Occipital lobe (tissue), 2 donors: ENCODE data around the gene SKIC2. TPM values are rescaled to one million over a fixed set of nuclear protein-coding genes. Genes with fewer than 3 reads are reported as not detected.
"Not testable (repeated sequence)": the region's sequence is repeated elsewhere in the genome, so short reads cannot be mapped to it uniquely, and the experiment has no call there.

Source experiments
- DNase-seq: peaks from one replicate; lab custom pipeline; 2025; lab: John Stamatoyannopoulos, UW
- total RNA-seq: library from RNA; depleted of rRNA; stranded (reverse); fragments of >200 nt; gene quantifications from one replicate; pipeline ENCODE4 v1.2.3, GENCODE V29; 2014

The SKIC2 gene
- total RNA-seq, 1 donor from 2014 or later: 27.6 TPM

DNA sequence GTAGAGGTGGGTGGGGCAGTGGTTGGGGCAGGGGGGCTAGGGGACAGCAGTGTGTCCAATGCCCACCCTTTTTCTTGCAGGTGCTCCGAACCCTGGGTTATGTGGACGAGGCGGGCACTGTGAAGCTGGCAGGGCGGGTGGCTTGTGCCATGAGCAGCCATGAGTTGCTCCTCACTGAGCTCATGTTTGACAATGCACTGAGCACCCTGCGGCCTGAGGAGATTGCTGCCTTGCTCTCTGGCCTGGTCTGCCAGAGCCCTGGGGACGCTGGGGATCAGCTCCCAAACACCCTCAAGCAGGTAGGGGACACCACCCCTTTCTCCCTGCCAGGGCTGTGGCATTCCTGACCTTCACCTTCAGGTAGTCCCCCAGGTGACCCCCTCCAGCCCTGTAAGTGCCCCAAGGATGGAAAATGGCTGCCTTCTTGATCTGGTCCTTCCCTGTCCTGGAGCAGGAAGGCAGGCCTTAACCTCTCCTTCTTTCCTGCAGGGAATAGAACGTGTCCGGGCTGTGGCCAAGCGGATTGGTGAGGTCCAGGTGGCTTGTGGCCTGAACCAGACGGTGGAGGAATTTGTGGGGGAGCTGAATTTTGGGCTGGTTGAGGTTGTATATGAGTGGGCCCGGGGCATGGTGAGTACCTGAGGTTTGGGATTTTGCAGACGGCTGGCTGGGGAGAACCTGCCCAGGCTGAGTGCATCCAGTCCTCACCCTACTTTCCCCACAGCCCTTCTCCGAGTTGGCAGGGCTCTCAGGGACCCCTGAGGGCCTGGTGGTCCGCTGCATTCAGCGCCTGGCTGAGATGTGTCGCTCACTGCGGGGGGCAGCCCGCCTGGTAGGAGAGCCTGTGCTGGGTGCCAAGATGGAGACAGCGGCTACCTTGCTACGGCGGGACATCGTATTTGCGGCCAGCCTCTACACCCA, 10.1 kb downstream of the SKIC2 start:
- DNase-seq: no peak

DNA sequence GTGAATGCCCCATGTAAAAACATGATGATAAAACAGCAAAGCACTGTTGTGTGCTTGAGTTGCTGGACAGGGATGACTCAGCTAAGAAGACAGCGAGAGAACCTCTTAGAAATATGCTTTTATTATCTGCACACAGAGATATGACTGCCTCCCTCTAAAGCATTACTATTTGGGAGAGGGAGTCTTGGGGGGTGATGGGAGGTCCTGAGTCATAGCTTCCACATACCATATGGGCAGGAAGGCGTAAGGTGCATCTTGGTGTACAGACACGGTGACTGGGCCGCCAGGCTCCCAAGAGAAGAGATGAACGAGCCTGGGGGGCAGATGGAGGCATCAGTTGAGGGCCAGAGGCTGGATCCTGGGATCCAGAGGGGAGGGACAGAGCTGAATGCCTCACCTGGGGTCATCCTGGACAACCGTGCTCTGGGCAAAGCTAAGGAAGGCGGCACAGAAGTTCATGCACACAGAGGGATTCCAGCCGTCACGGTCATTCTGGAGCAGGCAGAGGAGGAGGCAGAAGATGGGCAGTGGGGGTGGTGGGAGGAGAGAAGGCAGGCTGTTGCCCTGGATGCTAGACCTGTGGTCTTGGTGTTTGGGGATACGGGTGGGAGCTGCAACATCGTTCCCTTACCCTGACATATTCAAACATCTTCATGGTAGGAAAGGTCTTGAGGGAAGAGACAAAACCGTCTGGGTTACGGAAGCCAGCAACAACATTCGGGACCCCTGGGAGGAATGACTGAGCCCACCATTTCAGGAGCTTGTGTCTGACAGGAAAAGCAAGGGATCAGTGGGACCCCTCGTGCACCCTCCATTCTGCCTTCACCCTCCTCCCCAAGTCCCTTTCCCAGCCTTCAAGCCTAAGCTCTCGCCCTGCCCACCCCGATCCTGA, 11.0 kb downstream of the SKIC2 start:
- no peak for DNase-seq

- DNase-seq: no peak
These were observed 11.8 kb downstream of the SKIC2 start for GRCh38 chr6:31970604-31971271.

- DNase-seq: no peak
These were observed 12.5 kb downstream of the SKIC2 start for GRCh38 chr6:31971279-31971992.

GRCh38 chr6:31971993-31972708, 13.2 kb downstream of the SKIC2 start, which contains the start of gene DXO:
DXO (minus strand) TSS chr6:31972138; CDS start chr6:31971675, 463 bp downstream.
- peak; percentile 94 for DNase-seq

- DNase-seq: no peak
These were observed 13.9 kb downstream of the SKIC2 start for GRCh38 chr6:31972709-31973350.

GRCh38 chr6:31976065-31976464, 17.1 kb downstream of the SKIC2 start:
- not testable (repeated sequence) for DNase-seq

GRCh38 chr6:31977816-31978431, 18.9 kb downstream of the SKIC2 start:
- DNase-seq: no peak

DNA sequence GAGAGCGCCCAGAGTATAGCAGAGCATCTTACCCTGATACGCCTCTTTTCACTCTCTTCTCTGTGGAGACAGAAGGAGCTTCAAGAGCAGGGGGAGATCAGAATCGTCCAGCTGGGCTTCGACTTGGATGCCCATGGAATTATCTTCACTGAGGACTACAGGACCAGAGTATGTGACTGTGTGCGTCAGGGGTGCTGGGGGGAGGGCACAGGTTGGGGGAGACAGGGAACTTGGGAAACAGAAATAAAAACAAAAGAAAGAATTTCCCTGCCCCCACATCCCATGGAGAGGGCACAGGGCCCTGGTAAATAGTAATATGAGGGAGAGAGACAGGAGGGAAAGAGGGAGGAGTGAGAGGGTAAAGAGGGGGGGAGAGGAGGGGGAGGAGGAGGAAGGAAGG, 19.9 kb downstream of the SKIC2 start:
- DNase-seq: no peak

- no peak for DNase-seq
These were observed 20.4 kb downstream of the SKIC2 start for GRCh38 chr6:31979238-31979898.

- DNase-seq: not testable (repeated sequence)
These were observed 21.4 kb downstream of the SKIC2 start for GRCh38 chr6:31980195-31980876.

DNA sequence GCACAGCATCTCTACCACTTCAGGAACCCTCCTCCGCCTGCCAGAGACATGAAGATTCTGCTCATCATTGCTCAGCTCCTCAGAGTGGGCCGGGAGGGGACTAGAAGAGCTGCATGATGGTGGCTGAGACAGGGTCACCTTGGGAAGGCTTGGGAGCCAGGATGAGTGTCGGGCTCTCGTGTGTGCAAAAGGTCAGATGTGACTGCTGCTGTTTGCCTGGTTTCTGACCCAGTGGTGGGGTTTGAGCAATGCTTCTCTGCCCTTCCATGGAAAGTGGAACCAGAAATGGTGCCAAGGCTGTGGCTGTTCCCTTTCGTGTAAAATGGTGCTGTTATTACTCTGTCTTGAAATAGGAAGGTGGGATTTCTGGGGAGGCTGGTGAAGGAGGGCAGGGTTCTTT, 22.0 kb downstream of the SKIC2 start:
- DNase-seq: not testable (repeated sequence)

GRCh38 chr6:31981744-31982143, 22.8 kb downstream of the SKIC2 start, which contains the start of gene C4A:
C4A (plus strand) TSS chr6:31982057; CDS start chr6:31982108, 51 bp downstream.
- not testable (repeated sequence) for DNase-seq

GRCh38 chr6:31989363-31989762, 30.4 kb downstream of the SKIC2 start:
- not testable (repeated sequence) for DNase-seq

DNA sequence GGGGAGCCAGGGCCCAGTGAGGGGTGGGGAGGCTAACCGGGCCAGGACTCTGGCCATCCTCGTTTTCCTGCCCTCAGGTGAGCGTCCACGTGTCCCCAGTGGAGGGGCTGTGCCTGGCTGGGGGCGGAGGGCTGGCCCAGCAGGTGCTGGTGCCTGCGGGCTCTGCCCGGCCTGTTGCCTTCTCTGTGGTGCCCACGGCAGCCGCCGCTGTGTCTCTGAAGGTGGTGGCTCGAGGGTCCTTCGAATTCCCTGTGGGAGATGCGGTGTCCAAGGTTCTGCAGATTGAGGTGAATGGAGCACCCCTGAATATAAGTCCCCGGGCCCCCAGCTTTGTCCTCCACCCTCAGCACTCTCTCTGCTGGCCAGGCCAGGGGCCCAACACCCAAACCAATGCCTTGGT, 35.4 kb downstream of the SKIC2 start:
- DNase-seq: not testable (repeated sequence)

GRCh38 chr6:31996385-31996784, 37.4 kb downstream of the SKIC2 start:
- DNase-seq: not testable (repeated sequence)

DNA sequence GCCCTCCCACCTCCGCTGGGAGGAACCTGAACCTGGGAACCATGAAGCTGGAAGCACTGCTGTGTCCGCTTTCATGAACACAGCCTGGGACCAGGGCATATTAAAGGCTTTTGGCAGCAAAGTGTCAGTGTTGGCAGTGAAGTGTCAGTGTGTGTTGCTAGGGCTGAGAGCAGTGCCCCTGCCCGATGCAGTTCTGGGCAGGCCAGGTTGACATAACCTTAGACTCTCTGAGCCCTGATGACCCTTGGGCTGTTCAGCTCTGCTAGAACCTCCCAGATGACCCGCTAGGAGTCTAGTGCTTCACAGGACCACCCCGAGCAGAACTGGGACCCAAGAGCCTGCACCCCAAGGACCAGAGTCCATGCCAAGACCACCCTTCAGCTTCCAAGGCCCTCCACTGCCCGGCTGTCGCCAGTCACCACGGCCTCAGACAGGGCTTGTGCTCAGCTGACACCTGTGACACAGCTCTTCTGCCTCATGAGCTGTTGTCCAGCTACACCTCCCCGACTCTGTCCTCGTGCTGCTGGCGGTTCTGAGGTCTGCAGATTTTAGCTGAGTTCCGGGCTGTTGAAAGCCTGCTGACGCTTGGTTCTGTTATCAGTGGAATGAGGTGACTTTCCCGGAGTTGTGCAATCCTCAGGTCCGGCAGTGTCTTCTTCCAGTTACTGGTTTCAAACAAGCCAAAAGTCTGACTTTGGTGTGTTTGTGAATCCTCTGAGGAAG, 43.7 kb downstream of the SKIC2 start:
- DNase-seq: not testable (repeated sequence)
